Neural progenitor cell (in vitro differentiated cells): Measurements from ENCODE around the gene DVL1.

Experiments used
- CTCF ChIP-seq: fragments of 200-600 bp; sonication (generic); IDR thresholded peaks from 2 replicates; pipeline ENCODE4 v1.5.1; 2017; ENCODE audit warnings: antibody characterized with exemption, mild to moderate bottlenecking
- EZH2phosphoT487 ChIP-seq: fragments of 200-600 bp; sonication (generic); IDR thresholded peaks from 2 replicates; pipeline ENCODE4 v1.6.1; 2017; ENCODE audit warnings: antibody characterized with exemption

- TF ChIP-seq CTCF = no peak
- TF ChIP-seq EZH2phosphoT487 = no peak
These were observed 44.2 kb upstream of the DVL1 start for GRCh38 chr1:1393428-1393827.
